B cell (primary cell): ENCODE data around the gene SERINC1.

ENCODE experiments used
- EZH2 ChIP-seq: IDR thresholded peaks from 2 replicates; pipeline ENCODE4 v1.6.1; 2012; ENCODE audit warnings: borderline replicate concordance, low read depth, mild to moderate bottlenecking, moderate library complexity, low read length; ENCODE audit not compliant: insufficient read depth, poor library complexity, severe bottlenecking
- TF ChIP-seq, protein P1 (sequence below): fragments of 200-600 bp; IDR thresholded peaks from one replicate; pipeline ENCODE4 v1.8.0; 2022; ENCODE audit warnings: antibody characterized with exemption, mild to moderate bottlenecking

DNA sequence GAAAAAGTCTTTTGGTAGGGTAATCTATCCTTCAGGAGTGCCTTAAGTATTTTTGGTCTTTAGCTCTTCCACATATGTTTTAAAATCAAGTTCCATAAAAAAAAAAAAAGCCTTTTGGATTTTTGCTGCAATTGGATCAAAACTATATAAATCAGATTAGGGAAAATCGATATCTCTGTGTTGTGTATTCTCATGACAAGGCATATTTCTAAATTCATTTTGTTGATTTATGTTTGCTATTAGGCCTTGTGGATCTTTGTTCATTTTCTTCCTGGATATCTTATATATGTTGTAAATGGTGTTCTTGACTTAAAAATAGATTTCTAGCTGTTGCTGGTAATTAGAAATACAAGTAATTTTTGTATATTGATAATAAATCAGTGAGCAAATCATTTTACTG lies 63.4 kb downstream of the SERINC1 start:
- TF ChIP-seq, protein P1, sequence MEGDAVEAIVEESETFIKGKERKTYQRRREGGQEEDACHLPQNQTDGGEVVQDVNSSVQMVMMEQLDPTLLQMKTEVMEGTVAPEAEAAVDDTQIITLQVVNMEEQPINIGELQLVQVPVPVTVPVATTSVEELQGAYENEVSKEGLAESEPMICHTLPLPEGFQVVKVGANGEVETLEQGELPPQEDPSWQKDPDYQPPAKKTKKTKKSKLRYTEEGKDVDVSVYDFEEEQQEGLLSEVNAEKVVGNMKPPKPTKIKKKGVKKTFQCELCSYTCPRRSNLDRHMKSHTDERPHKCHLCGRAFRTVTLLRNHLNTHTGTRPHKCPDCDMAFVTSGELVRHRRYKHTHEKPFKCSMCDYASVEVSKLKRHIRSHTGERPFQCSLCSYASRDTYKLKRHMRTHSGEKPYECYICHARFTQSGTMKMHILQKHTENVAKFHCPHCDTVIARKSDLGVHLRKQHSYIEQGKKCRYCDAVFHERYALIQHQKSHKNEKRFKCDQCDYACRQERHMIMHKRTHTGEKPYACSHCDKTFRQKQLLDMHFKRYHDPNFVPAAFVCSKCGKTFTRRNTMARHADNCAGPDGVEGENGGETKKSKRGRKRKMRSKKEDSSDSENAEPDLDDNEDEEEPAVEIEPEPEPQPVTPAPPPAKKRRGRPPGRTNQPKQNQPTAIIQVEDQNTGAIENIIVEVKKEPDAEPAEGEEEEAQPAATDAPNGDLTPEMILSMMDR, result no peak
- no peak for TF ChIP-seq EZH2
